GM12873 (cell line): ENCODE measurements around the gene TRPM5.

Source experiments
- TF ChIP-seq, protein P1 (sequence below): IDR thresholded peaks from 2 replicates; pipeline ENCODE4 v1.5.1; 2012; ENCODE audit warnings: low read depth, mild to moderate bottlenecking, moderate library complexity, low read length, control low read depth; ENCODE audit not compliant: insufficient read depth; ENCODE audit errors: missing control alignments

The TRPM5 gene

DNA sequence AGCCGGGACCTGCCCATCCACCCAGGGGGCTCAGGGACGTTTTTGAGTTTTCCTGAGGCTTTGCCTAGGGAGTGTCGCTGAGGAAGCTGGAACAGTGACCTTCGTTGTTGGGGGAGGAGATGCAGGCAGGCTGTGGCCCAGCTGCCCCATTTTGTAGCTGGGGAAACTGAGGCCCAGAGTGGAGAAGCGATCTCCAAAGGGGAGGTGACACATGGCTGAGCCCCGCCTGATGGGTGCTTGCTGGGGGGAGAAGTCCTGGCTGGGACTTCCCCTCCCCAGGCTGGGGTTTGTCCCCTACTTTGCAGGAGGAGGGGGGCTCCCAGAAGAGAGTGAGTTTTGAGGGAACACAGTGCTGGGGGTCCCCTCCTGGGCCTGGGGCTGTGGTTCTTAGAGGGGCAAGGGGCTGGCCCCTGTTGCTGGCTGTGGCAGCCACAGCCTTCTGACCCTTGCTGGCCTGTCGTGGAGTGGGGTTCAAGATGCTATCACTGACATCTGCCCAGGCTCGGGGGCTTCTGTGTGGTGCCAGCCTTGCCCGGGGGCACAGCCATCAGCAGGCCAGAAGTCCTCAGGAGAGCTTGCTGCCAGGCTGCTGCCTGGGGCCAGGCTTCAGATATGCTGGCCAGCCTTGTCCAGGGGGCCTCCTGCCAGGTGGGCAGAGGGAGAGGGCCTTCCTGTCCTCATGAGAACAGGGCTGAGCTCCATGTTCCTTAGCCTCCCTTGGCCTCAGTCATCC, 21.9 kb upstream of the TRPM5 start:
- TF ChIP-seq, protein P1, sequence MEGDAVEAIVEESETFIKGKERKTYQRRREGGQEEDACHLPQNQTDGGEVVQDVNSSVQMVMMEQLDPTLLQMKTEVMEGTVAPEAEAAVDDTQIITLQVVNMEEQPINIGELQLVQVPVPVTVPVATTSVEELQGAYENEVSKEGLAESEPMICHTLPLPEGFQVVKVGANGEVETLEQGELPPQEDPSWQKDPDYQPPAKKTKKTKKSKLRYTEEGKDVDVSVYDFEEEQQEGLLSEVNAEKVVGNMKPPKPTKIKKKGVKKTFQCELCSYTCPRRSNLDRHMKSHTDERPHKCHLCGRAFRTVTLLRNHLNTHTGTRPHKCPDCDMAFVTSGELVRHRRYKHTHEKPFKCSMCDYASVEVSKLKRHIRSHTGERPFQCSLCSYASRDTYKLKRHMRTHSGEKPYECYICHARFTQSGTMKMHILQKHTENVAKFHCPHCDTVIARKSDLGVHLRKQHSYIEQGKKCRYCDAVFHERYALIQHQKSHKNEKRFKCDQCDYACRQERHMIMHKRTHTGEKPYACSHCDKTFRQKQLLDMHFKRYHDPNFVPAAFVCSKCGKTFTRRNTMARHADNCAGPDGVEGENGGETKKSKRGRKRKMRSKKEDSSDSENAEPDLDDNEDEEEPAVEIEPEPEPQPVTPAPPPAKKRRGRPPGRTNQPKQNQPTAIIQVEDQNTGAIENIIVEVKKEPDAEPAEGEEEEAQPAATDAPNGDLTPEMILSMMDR: no peak

DNA sequence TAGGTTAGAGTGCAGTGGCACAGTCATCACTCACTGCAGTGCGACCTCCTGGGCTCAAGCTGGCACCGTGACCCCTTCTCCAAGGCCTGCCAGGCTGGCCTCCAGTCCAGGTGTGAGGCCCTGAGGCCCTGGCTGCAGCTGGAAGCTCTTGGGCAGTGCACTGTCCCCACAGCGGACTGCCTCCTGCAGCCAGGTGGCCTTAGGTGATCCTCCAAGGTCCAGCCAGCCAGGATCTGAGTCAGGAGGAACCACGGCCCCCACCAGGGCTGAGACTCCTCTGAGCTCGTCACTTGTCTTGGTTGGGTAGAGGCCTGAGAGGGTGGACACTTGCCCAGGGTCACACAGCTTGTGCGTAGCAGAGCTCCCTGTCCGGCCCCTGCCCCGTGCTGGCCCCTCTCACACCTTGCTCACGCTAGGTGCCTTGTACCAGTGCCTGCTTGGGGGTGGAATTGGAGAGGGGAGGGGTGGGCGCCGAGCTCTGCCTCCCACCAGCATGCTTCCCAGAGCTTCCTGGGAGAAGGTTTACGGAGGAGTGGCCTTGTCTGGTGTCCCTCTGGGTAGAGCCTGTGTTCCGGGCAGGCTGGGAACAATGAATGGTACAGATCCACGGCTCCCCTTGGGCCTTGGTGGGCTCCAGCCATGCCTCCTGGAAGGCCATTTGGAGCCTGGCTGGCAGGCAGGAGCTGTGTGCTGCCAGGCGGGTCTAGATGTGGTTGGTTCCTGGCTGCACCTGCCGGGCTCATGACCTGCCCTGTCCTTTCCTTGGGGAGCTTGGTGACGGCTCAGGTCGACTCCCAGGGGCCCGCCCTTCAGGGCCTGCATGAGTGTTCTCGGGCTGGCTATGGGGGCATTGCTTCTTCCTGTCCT, 21.1 kb upstream of the TRPM5 start:
- TF ChIP-seq, protein P1: no peak

DNA sequence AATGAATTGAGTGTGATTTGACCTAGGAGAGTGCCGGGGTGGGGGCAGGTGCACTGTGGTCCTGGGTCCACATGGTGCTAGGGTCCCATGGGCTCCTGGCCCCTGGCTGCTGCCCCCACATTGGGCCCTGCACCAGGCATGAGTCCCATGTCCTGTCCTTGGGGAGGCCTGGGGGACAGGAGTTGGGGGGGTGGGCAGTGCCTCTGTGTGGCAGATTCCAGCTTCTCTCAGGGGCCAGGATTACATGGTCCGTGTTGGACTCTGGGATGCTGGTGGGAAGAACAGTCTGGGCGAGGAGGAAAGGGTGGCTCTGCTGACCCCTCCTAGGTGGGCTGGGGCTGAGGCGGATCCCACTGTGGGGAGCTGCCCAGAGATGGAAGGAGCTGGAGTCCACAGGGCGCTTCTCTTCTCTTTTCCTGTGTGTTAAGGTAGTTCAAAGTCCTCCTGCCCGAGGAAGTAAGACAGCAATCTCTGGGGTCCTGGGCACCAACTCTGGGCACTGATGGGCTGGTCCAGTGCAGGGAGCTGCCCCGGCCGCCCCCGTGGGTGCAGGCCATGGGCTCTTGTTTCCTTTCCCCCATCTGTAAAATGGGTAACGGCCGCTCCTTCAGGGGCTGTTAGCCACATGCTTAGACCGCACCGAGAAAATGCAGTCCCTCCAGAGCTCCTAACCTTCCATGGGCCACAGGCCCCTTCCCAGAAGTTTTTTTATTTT, 20.3 kb upstream of the TRPM5 start:
- TF ChIP-seq, protein P1: no peak

DNA sequence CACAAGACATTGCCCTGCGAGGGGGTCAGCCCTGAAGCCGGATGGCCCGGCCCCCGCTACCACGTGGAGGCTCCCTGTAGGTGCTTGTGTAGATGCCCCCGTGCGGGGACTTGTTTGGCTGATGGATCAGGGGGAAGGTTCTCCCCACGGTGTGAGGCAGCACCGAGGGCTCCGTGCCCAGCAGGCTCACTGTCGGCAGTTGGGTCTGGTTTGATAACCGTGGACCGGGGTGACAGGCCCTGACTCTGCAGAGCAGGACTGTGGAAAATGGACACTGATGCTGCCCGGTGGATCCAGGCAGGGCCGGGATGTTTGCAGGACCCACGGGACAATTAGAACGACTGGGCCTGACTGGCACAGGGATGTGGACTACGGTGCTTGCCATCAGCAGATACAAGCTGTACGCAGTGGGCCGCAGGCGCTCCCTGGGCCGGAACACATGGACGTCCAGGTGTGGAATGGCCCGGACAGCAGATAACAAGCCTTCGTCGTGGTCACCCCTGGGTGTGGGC, 19.5 kb upstream of the TRPM5 start:
- TF ChIP-seq, protein P1: no peak

DNA sequence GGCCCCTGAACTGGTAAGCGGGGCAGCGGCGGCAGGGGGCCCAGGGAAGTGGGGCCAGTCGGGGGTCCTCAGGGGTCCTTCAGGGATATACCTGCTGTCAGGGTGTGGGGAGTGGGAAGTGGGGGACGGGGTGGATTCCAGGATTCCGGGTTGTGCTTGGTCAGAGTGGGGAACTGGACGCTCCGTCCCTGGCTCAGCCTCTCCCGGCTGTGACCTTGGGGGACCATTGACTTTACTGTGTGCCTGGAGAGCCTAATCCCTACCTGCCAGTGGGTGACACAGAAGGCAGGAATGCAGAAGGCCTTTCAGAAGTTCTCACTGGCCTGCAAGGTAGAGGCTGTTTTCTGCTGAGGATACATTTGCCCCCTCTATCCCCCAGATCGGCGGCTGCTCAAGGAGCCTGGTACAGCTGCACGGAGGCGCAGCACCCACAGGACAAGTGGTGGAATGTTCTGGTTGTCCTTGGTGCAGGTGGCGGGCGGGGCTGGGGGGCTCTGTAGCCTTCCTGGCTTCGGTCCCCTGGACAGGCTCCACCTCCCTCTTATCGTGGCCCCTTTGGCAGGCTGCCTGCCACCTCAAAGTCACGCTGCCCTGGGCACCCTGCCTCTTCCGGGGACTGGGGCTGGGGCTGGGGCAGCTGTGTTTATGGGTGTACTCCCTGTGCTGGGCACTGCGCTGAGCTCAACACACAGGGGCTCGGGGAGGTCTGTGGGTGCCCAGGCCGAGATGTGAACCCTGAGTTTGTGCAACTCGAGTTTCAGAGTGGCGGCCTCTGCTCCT, 18.9 kb upstream of the TRPM5 start:
- TF ChIP-seq, protein P1: no peak

DNA sequence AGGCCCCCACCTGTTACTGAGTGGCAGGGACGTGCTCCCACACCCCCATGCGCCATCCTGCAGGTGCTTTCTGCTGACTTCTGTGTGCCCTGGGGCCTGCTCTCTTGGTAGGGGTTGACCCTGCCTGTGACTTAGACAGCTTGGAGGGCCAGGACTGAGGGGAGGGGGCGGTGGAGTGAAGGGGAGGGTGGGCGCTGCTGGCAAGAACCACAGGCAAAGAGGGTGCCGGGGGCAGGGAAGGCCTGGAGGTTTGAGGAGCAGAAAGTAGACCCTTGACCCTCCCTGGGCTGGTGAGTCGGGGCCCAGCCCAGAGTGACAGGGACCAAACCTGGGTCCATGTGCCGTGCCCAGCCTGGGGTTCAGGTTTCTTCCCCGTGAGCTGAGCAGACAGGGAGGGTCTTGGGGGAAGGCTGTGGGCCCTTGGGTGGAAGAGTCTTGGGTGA, 18.2 kb upstream of the TRPM5 start:
- TF ChIP-seq, protein P1: no peak
